H1 (cell line): ENCODE data around the gene LOXL1. TPM values are rescaled to one million over a fixed set of nuclear protein-coding genes. Genes with fewer than 3 reads are reported as not detected.

Source experiments
- SIRT6 ChIP-seq: IDR thresholded peaks from one replicate; pipeline ENCODE4 v1.7.1; 2012; ENCODE audit warnings: low read length, inconsistent platforms
- polyA plus RNA-seq, 7 experiments: library from polyadenylated mRNA; depleted of rRNA in 3 of 7; stranded (reverse) in 5 of 7; unstranded in 2 of 7; fragments of >200 nt in 5 of 7; fragments of 200-250 nt in 2 of 7; gene quantifications; 1 replicate in 5 of 7; 2 replicates in 1 of 7; 4 replicates in 1 of 7; pipeline versions ENCODE4 v1.2.1 to v1.2.3, GENCODE V29; 2011 to 2013; ENCODE audit warnings: missing spikeins in 2 of 7, mixed read lengths in 2 of 7
- total RNA-seq: library from RNA; stranded (reverse); fragmentation: NEBNext Ultra II Directional; extraction: Animal tissue kit (Norgen Biotek cat#: 25700); gene quantifications from 2 replicates; pipeline ENCODE4 v1.2.1, GENCODE V29; 2021
- TF ChIP-seq, protein P1 (sequence below): IDR thresholded peaks from 2 replicates; pipeline ENCODE4 v1.6.1; 2012; ENCODE audit warnings: inconsistent platforms

LOXL1 gene
- total and polyA plus RNA-seq, 2 of the 8 experiments (the other 6 are each of a cell fraction or from before 2014, with no cell fraction given), result 8.1 to 14.4 TPM

DNA sequence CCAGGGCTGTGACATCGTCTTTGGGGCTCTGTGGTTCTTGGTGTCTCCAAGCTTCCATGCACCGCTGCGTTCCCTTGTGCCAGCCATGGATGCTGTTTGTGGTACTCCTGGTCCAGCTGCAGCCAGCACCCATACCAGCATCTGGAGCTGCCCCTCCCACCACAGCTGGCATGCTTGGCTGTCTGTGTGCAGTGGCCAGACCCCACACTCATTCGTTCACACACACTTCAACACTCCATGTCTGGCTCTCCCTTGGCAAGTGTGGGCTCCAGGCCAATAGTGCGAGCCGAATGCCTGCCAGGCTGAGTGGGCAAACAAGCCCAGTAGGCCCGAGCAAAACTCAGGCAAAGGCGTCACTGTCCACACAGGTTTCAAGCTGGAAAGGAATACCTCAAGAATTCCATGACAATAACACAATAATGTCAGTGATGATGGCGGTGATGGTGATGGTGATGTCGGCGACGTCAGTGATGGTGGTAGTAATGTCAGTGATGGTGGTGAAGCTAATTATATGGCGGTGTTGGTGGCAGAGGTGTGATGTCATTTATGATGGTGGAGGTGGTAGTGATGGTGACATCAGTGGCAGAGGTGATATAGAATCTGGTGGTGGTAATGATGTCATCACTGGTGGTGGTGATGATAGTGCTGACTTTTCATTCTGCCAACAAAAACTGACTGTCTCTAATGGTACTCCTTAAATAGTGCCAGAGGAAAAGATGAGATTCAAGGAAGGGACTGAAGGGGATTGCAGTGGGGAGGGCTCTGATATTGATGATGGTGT, 33.6 kb upstream of the LOXL1 start (continued):
- TF ChIP-seq, protein P1, sequence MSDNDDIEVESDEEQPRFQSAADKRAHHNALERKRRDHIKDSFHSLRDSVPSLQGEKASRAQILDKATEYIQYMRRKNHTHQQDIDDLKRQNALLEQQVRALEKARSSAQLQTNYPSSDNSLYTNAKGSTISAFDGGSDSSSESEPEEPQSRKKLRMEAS, result no peak
- no peak for TF ChIP-seq SIRT6
